ENCODE measurements around the gene MID1.

The MID1 gene

GRCh38 chrX:10509397-10509796, 111.0 kb downstream of the MID1 start:
- H3K9ac ChIP-seq (ENCODE audit: insufficient read length, low read depth) = no peak overlapping the region
- TF ChIP-seq SUZ12 (IDR thresholded peaks at IDR 0.05; ENCODE audit: extremely low read depth, insufficient read depth, insufficient read length) (no peak), YY1 (IDR thresholded peaks at IDR 0.05; ENCODE audit: insufficient read depth, insufficient read length) (no peak), ZNF274 (IDR thresholded peaks at IDR 0.05; ENCODE audit: low read depth, low read length) (no peak)

GRCh38 chrX:10508891-10509290, 111.5 kb downstream of the MID1 start:
- DNase-seq (ENCODE audit: low read depth, low spot score) = peak; percentile 75
- Histone ChIP-seq H3K27me3 (ENCODE audit: insufficient read depth, insufficient read length) (no peaks in the 10 kb centered on the region), H3K4me1 (ENCODE audit: insufficient read depth, insufficient read length) (peaks cover 2% of the 10 kb centered on the region), H3K9ac (ENCODE audit: insufficient read length, low read depth) (no peak overlapping the region), H3K9me3 (ENCODE audit: insufficient read depth, low read length) (no peaks in the 10 kb centered on the region), H3K4me3 (ENCODE audit: insufficient read length, low read depth) (no peak overlapping the region), H3K36me3 (ENCODE audit: insufficient read depth, insufficient read length, low read length) (no peaks in the 10 kb centered on the region)
- TF ChIP-seq SUZ12 (IDR thresholded peaks at IDR 0.05; ENCODE audit: extremely low read depth, insufficient read depth, insufficient read length) = no peak
- TF ChIP-seq YY1 (IDR thresholded peaks at IDR 0.05; ENCODE audit: insufficient read depth, insufficient read length) = no peak
- no peak for TF ChIP-seq ZNF274 (IDR thresholded peaks at IDR 0.05; ENCODE audit: low read depth, low read length)

More at GRCh38 chrX:10509397-10509796, 111.0 kb downstream of the MID1 start:
- DNase-seq (ENCODE audit: low read depth, low spot score) = no peak
- H3K9me3 ChIP-seq (ENCODE audit: insufficient read depth, low read length) = no peaks in the 10 kb centered on the region
- peak overlapping the region; percentile 4 for H3K4me3 ChIP-seq (ENCODE audit: insufficient read length, low read depth)
- peaks cover 2% of the 10 kb centered on the region for H3K4me1 ChIP-seq (ENCODE audit: insufficient read depth, insufficient read length)
- H3K27me3 ChIP-seq (ENCODE audit: insufficient read depth, insufficient read length) = no peaks in the 10 kb centered on the region
- H3K36me3 ChIP-seq (ENCODE audit: insufficient read depth, insufficient read length, low read length) = no peaks in the 10 kb centered on the region

- no peaks in the 10 kb centered on the region for H3K36me3 ChIP-seq (ENCODE audit: insufficient read depth, insufficient read length, low read length)
- no peak overlapping the region for H3K4me3 ChIP-seq (ENCODE audit: insufficient read length, low read depth)
- no peak for DNase-seq (ENCODE audit: low read depth, low spot score)
- no peak for TF ChIP-seq ZNF274 (IDR thresholded peaks at IDR 0.05; ENCODE audit: low read depth, low read length)
- no peak for TF ChIP-seq YY1 (IDR thresholded peaks at IDR 0.05; ENCODE audit: insufficient read depth, insufficient read length)
- no peak for TF ChIP-seq SUZ12 (IDR thresholded peaks at IDR 0.05; ENCODE audit: extremely low read depth, insufficient read depth, insufficient read length)
- H3K27me3 ChIP-seq (ENCODE audit: insufficient read depth, insufficient read length) = no peaks in the 10 kb centered on the region
- H3K9me3 ChIP-seq (ENCODE audit: insufficient read depth, low read length) = no peaks in the 10 kb centered on the region
- H3K9ac ChIP-seq (ENCODE audit: insufficient read length, low read depth) = no peak overlapping the region
- peaks cover 2% of the 10 kb centered on the region for H3K4me1 ChIP-seq (ENCODE audit: insufficient read depth, insufficient read length)
Measured at GRCh38 chrX:10507876-10508275, 112.5 kb downstream of the MID1 start.

- H3K4me3 ChIP-seq (ENCODE audit: insufficient read length, low read depth) = no peak overlapping the region
- no peaks in the 10 kb centered on the region for H3K36me3 ChIP-seq (ENCODE audit: insufficient read depth, insufficient read length, low read length)
- H3K9ac ChIP-seq (ENCODE audit: insufficient read length, low read depth) = no peak overlapping the region
- H3K9me3 ChIP-seq (ENCODE audit: insufficient read depth, low read length) = no peaks in the 10 kb centered on the region
- no peaks in the 10 kb centered on the region for H3K27me3 ChIP-seq (ENCODE audit: insufficient read depth, insufficient read length)
- TF ChIP-seq ZNF274 (IDR thresholded peaks at IDR 0.05; ENCODE audit: low read depth, low read length) = no peak
- TF ChIP-seq SUZ12 (IDR thresholded peaks at IDR 0.05; ENCODE audit: extremely low read depth, insufficient read depth, insufficient read length) = no peak
- no peak for TF ChIP-seq YY1 (IDR thresholded peaks at IDR 0.05; ENCODE audit: insufficient read depth, insufficient read length)
- DNase-seq (ENCODE audit: low read depth, low spot score) = no peak
- peaks cover 2% of the 10 kb centered on the region for H3K4me1 ChIP-seq (ENCODE audit: insufficient read depth, insufficient read length)
Measured at GRCh38 chrX:10507181-10507580, 113.2 kb downstream of the MID1 start.

GRCh38 chrX:10506781-10507180, 113.6 kb downstream of the MID1 start:
- no peak for DNase-seq (ENCODE audit: low read depth, low spot score)

GRCh38 chrX:10505726-10506125, 114.7 kb downstream of the MID1 start:
- H3K9me3 ChIP-seq (ENCODE audit: insufficient read depth, low read length) = no peaks in the 10 kb centered on the region
- H3K36me3 ChIP-seq (ENCODE audit: insufficient read depth, insufficient read length, low read length) = no peaks in the 10 kb centered on the region
- H3K4me3 ChIP-seq (ENCODE audit: insufficient read length, low read depth) = no peak overlapping the region
- DNase-seq (ENCODE audit: low read depth, low spot score) = no peak
- H3K9ac ChIP-seq (ENCODE audit: insufficient read length, low read depth) = no peak overlapping the region
- H3K27me3 ChIP-seq (ENCODE audit: insufficient read depth, insufficient read length) = no peaks in the 10 kb centered on the region
- H3K4me1 ChIP-seq (ENCODE audit: insufficient read depth, insufficient read length) = peaks cover 2% of the 10 kb centered on the region
- no peak for TF ChIP-seq YY1 (IDR thresholded peaks at IDR 0.05; ENCODE audit: insufficient read depth, insufficient read length)
- no peak for TF ChIP-seq SUZ12 (IDR thresholded peaks at IDR 0.05; ENCODE audit: extremely low read depth, insufficient read depth, insufficient read length)

More at GRCh38 chrX:10506781-10507180, 113.6 kb downstream of the MID1 start:
- Histone ChIP-seq H3K4me3 (ENCODE audit: insufficient read length, low read depth) (no peak overlapping the region), H3K36me3 (ENCODE audit: insufficient read depth, insufficient read length, low read length) (no peaks in the 10 kb centered on the region), H3K9me3 (ENCODE audit: insufficient read depth, low read length) (no peaks in the 10 kb centered on the region), H3K9ac (ENCODE audit: insufficient read length, low read depth) (no peak overlapping the region), H3K27me3 (ENCODE audit: insufficient read depth, insufficient read length) (no peaks in the 10 kb centered on the region), H3K4me1 (ENCODE audit: insufficient read depth, insufficient read length) (peaks cover 2% of the 10 kb centered on the region)
- TF ChIP-seq YY1 (IDR thresholded peaks at IDR 0.05; ENCODE audit: insufficient read depth, insufficient read length) (no peak), ZNF274 (IDR thresholded peaks at IDR 0.05; ENCODE audit: low read depth, low read length) (no peak), SUZ12 (IDR thresholded peaks at IDR 0.05; ENCODE audit: extremely low read depth, insufficient read depth, insufficient read length) (no peak)

GRCh38 chrX:10502961-10503360, 117.4 kb downstream of the MID1 start:
- no peak for DNase-seq (ENCODE audit: low read depth, low spot score)
- TF ChIP-seq YY1 (IDR thresholded peaks at IDR 0.05; ENCODE audit: insufficient read depth, insufficient read length) (no peak), SUZ12 (IDR thresholded peaks at IDR 0.05; ENCODE audit: extremely low read depth, insufficient read depth, insufficient read length) (no peak), ZNF274 (IDR thresholded peaks at IDR 0.05; ENCODE audit: low read depth, low read length) (no peak)

More at GRCh38 chrX:10502961-10503360, 117.4 kb downstream of the MID1 start:
- H3K27me3 ChIP-seq (ENCODE audit: insufficient read depth, insufficient read length) = no peaks in the 10 kb centered on the region
- H3K36me3 ChIP-seq (ENCODE audit: insufficient read depth, insufficient read length, low read length) = no peaks in the 10 kb centered on the region
- H3K9ac ChIP-seq (ENCODE audit: insufficient read length, low read depth) = no peak overlapping the region
- H3K9me3 ChIP-seq (ENCODE audit: insufficient read depth, low read length) = no peaks in the 10 kb centered on the region
- H3K4me3 ChIP-seq (ENCODE audit: insufficient read length, low read depth) = no peak overlapping the region
- no peaks in the 10 kb centered on the region for H3K4me1 ChIP-seq (ENCODE audit: insufficient read depth, insufficient read length)

All from NT2/D1 (cell line).